ENCODE results near the gene PROX1.
"Not testable (repeated sequence)": the region's sequence is repeated elsewhere in the genome, so short reads cannot be mapped to it uniquely, and the experiment has no call there.

PROX1 gene

GRCh38 chr1:214076708-214077065 lies 88.9 kb downstream of the PROX1 start:
- Histone ChIP-seq H3K4me2 (no peak overlapping the region), H3K4me3 (IDR thresholded peaks at IDR 0.05; ENCODE audit: insufficient read depth, low read depth, low read length) (no peak overlapping the region), H3K27me3 (ENCODE audit: insufficient read depth, low read depth) (no peaks in the 10 kb centered on the region), H3K79me2 (ENCODE audit: insufficient read depth, low read depth) (no peaks in the 10 kb centered on the region), H4K20me1 (ENCODE audit: insufficient read depth) (no peaks in the 10 kb centered on the region), H3K9ac (no peak overlapping the region), H3K4me1 (ENCODE audit: low read depth, poor library complexity, severe bottlenecking) (peaks cover 4% of the 10 kb centered on the region), H3K27ac (no peak overlapping the region), H2AFZ (ENCODE audit: low read depth) (no peak overlapping the region), H3K36me3 (ENCODE audit: insufficient read depth) (no peaks in the 10 kb centered on the region)
- TF ChIP-seq CTCF (conservative IDR thresholded peaks at IDR 0.05; ENCODE audit: low read depth, low read length) = no peak

- no peak overlapping the region for H3K4me3 ChIP-seq (IDR thresholded peaks at IDR 0.05; ENCODE audit: insufficient read depth, low read depth, low read length)
- H3K36me3 ChIP-seq (ENCODE audit: insufficient read depth) = no peaks in the 10 kb centered on the region
- no peaks in the 10 kb centered on the region for H3K4me1 ChIP-seq (ENCODE audit: low read depth, poor library complexity, severe bottlenecking)
- TF ChIP-seq CTCF (conservative IDR thresholded peaks at IDR 0.05; ENCODE audit: low read depth, low read length) = no peak
- no peak overlapping the region for H3K27ac ChIP-seq
- no peak overlapping the region for H3K9ac ChIP-seq
- no peak overlapping the region for H3K4me2 ChIP-seq
- no peak overlapping the region for H2AFZ ChIP-seq (ENCODE audit: low read depth)
- no peaks in the 10 kb centered on the region for H3K27me3 ChIP-seq (ENCODE audit: insufficient read depth, low read depth)
- H3K79me2 ChIP-seq (ENCODE audit: insufficient read depth, low read depth) = no peaks in the 10 kb centered on the region
- H4K20me1 ChIP-seq (ENCODE audit: insufficient read depth) = no peaks in the 10 kb centered on the region
Observed at GRCh38 chr1:214078950-214079349, 91.2 kb downstream of the PROX1 start.

GRCh38 chr1:214085325-214085724 lies 97.6 kb downstream of the PROX1 start:
- TF ChIP-seq CTCF (conservative IDR thresholded peaks at IDR 0.05; ENCODE audit: low read depth, low read length) = no peak
- no peak overlapping the region for H3K4me2 ChIP-seq
- no peak overlapping the region for H3K9ac ChIP-seq
- no peak overlapping the region for H2AFZ ChIP-seq (ENCODE audit: low read depth)
- no peak overlapping the region for H3K27ac ChIP-seq
- H3K36me3 ChIP-seq (ENCODE audit: insufficient read depth) = no peaks in the 10 kb centered on the region
- no peaks in the 10 kb centered on the region for H3K27me3 ChIP-seq (ENCODE audit: insufficient read depth, low read depth)
- H3K4me3 ChIP-seq (IDR thresholded peaks at IDR 0.05; ENCODE audit: insufficient read depth, low read depth, low read length) = no peak overlapping the region
- H3K79me2 ChIP-seq (ENCODE audit: insufficient read depth, low read depth) = no peaks in the 10 kb centered on the region
- H4K20me1 ChIP-seq (ENCODE audit: insufficient read depth) = no peaks in the 10 kb centered on the region
- no peaks in the 10 kb centered on the region for H3K4me1 ChIP-seq (ENCODE audit: low read depth, poor library complexity, severe bottlenecking)

GRCh38 chr1:214086945-214087344 lies 99.2 kb downstream of the PROX1 start:
- no peaks in the 10 kb centered on the region for H3K79me2 ChIP-seq (ENCODE audit: insufficient read depth, low read depth)
- H3K4me3 ChIP-seq (IDR thresholded peaks at IDR 0.05; ENCODE audit: insufficient read depth, low read depth, low read length) = no peak overlapping the region
- no peak overlapping the region for H3K27ac ChIP-seq
- TF ChIP-seq CTCF (conservative IDR thresholded peaks at IDR 0.05; ENCODE audit: low read depth, low read length) = no peak
- no peak overlapping the region for H3K9ac ChIP-seq
- no peaks in the 10 kb centered on the region for H3K27me3 ChIP-seq (ENCODE audit: insufficient read depth, low read depth)
- no peak overlapping the region for H3K4me2 ChIP-seq
- no peaks in the 10 kb centered on the region for H3K4me1 ChIP-seq (ENCODE audit: low read depth, poor library complexity, severe bottlenecking)
- no peaks in the 10 kb centered on the region for H4K20me1 ChIP-seq (ENCODE audit: insufficient read depth)
- H3K36me3 ChIP-seq (ENCODE audit: insufficient read depth) = no peaks in the 10 kb centered on the region
- H2AFZ ChIP-seq (ENCODE audit: low read depth) = no peak overlapping the region

- H4K20me1 ChIP-seq (ENCODE audit: insufficient read depth); H3K27me3 ChIP-seq (ENCODE audit: insufficient read depth, low read depth); H3K9ac ChIP-seq; H3K79me2 ChIP-seq (ENCODE audit: insufficient read depth, low read depth); H3K36me3 ChIP-seq (ENCODE audit: insufficient read depth); H2AFZ ChIP-seq (ENCODE audit: low read depth); H3K4me3 ChIP-seq (IDR thresholded peaks at IDR 0.05; ENCODE audit: insufficient read depth, low read depth, low read length); H3K4me2 ChIP-seq; H3K4me1 ChIP-seq (ENCODE audit: low read depth, poor library complexity, severe bottlenecking); H3K27ac ChIP-seq: not testable (repeated sequence)
Observed at GRCh38 chr1:214089003-214089402, 101.2 kb downstream of the PROX1 start.
